ENCODE measurements around the gene MLXIP.

MLXIP gene

GRCh38 chr12:122139266-122139665, 60.7 kb downstream of the MLXIP start:
- DNase-seq (ENCODE audit: low read depth, low spot score), result no peak
- in situ Hi-C loops (cut with HindIII; ENCODE audit: low sequenced_read_pairs), result no loop called here
- no peak for TF ChIP-seq CTCF (IDR thresholded peaks at IDR 0.05; ENCODE audit: low read depth, low read length)
- H3K4me3 ChIP-seq (ENCODE audit: low read depth, low read length), result no peak overlapping the region

- no peak for DNase-seq (ENCODE audit: low read depth, low spot score)
- TF ChIP-seq CTCF (IDR thresholded peaks at IDR 0.05; ENCODE audit: low read depth, low read length), result no peak
- in situ Hi-C loops (cut with HindIII; ENCODE audit: low sequenced_read_pairs), result no loop called here
- no peak overlapping the region for H3K4me3 ChIP-seq (ENCODE audit: low read depth, low read length)
Measured at GRCh38 chr12:122139941-122140340, 61.4 kb downstream of the MLXIP start.

- DNase-seq (ENCODE audit: low read depth, low spot score), result no peak
- in situ Hi-C loops (cut with HindIII; ENCODE audit: low sequenced_read_pairs), result no loop called here
Measured at GRCh38 chr12:122140467-122141257, 62.1 kb downstream of the MLXIP start.

GRCh38 chr12:122141911-122142725, 63.6 kb downstream of the MLXIP start:
- DNase-seq (ENCODE audit: low read depth, low spot score), result no peak
- no peak overlapping the region for H3K4me3 ChIP-seq (ENCODE audit: low read depth, low read length)
- no peak for TF ChIP-seq CTCF (IDR thresholded peaks at IDR 0.05; ENCODE audit: low read depth, low read length)
- in situ Hi-C loops (cut with HindIII; ENCODE audit: low sequenced_read_pairs), result no loop called here

More at GRCh38 chr12:122140467-122141257, 62.1 kb downstream of the MLXIP start:
- TF ChIP-seq CTCF (IDR thresholded peaks at IDR 0.05; ENCODE audit: low read depth, low read length), result no peak
- no peak overlapping the region for H3K4me3 ChIP-seq (ENCODE audit: low read depth, low read length)

- in situ Hi-C loops (cut with HindIII; ENCODE audit: low sequenced_read_pairs), result no loop called here
- no peak for DNase-seq (ENCODE audit: low read depth, low spot score)
- H3K4me3 ChIP-seq (ENCODE audit: low read depth, low read length), result no peak overlapping the region
- TF ChIP-seq CTCF (IDR thresholded peaks at IDR 0.05; ENCODE audit: low read depth, low read length), result no peak
Measured at GRCh38 chr12:122142857-122143256, 64.3 kb downstream of the MLXIP start.

- no peak for DNase-seq (ENCODE audit: low read depth, low spot score)
- no peak for TF ChIP-seq CTCF (IDR thresholded peaks at IDR 0.05; ENCODE audit: low read depth, low read length)
- in situ Hi-C loops (cut with HindIII; ENCODE audit: low sequenced_read_pairs), result no loop called here
- H3K4me3 ChIP-seq (ENCODE audit: low read depth, low read length), result no peak overlapping the region
Measured at GRCh38 chr12:122144885-122145284, 66.3 kb downstream of the MLXIP start.

All from astrocyte of the spinal cord (primary cell).